Stimulated activated naive CD4-positive, alpha-beta T cell (primary cell): ENCODE measurements around the gene PNMA1.
A peak's percentile ranks its signal among the peaks of the same experiment; 100 is the strongest.

Experiments used
- DNase-seq, 6 experiments: peaks; one replicate each; lab custom pipeline; 2025; lab: John Stamatoyannopoulos, UW

PNMA1 gene

GRCh38 chr14:73750531-73750901 is 36.3 kb upstream of the PNMA1 start:
- no peak for DNase-seq

GRCh38 chr14:73749706-73750530 is 35.7 kb upstream of the PNMA1 start:
- no peak for DNase-seq

GRCh38 chr14:73748858-73749357 is 34.7 kb upstream of the PNMA1 start:
- DNase-seq = no peak

DNA sequence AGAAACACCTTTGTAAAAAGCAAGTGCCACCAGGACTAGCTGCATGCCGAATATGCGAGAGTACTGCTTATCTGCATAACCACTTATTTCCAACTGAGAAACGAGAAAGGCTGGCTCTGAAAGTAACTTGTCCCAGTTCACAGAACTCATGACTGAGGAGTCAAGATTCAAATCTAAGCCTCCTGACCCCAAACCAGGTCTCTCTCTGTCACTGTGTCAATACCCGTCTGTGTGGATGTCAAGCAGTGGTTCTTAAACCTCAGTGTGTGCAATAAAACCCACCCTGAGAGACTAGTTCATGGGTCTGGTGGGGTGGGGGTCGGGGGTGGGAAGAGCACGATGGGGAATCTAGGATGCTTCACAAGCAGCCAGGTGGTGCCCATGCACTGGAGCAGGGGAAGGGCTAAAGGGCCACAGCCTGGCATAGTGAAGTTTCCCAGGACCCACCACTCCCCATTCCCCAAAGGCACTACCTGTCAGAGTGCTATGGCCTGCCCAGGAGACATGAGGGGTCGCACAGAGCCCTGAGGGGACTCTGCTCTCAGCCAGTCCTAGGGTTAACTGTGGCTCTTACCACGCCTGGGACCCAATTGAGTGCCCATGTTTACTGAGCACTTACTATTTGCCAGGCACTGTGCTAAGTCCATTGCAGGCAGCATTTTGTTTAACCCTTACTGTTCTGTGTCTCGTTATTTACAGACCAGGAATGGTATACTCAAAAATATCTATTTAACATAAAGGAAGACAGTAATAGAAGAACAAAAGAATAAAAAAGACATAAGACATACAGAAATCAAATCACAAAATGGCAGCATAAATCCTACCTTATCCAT is 33.4 kb upstream of the PNMA1 start:
- no peak for DNase-seq

- no peak for DNase-seq
Measured at GRCh38 chr14:73746520-73747378, 32.6 kb upstream of the PNMA1 start.

- no peak for DNase-seq
Measured at GRCh38 chr14:73745571-73746519, 31.7 kb upstream of the PNMA1 start.

DNA sequence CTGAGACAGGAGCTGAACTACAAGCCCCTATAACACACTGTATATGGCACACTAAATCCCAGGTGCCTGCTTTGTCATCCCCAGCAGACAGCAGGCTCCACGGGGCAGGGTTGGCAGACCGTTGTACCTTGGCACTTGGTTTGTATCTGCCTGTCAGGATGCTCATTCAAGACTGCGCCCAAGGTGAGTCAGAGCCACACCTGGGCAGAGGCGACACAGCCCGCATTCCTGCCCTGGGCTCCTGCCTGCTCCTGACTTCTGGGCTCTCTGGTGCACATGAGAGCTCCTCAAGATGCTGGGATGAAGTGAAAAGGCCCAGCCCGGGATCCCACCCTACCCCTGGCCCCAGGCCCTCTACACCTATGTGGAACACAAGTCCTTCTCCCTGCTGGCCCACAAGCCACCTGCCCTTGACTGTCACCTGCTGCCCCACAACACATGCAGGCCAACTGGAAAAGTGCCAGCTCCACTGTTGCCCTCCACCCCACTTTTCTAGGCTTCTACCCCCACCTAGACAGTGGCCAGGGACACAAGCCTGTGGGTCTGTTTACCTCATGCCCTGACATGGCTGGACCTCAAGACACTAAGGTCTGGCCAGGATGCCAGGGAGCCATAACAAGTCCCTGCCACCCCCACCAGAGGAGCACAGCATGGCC is 30.8 kb upstream of the PNMA1 start:
- DNase-seq = no peak

DNA sequence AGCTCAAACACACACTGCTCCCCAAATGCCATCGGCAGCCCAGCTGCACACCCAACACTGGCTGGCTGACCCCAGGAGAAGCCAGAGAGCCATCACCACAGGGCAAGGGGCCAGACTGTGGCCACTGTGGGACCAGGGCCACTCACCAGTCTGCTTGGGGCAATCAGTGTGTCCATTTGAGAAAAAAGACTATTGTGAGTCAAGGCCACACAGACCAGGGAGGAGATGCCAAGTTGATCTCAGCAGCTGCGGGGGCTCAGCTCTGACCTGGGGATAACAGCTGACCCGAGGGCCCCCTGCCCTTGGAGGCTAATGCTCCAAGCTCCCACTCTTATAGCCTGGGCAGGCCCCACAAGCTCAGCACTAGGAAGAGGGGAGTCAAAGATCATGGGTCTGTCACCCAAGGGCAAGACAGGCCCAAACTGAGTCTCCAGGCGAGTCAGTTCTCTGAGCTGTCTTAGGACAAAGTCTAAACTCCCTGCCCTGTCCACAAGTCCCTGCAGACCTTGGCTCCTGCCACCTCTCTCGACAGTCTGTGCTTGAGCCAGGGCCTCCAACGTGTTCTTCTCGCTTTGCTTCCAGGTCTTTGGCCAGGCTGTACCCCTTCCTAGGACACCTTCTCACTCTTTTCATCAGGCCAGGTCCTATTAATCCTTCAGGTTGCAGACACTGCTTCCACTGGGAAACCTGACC is 30.1 kb upstream of the PNMA1 start:
- DNase-seq = no peak

- DNase-seq = peak; percentile 19 to 66 (median 38)
Measured at GRCh38 chr14:73743431-73743931, 29.3 kb upstream of the PNMA1 start.

DNA sequence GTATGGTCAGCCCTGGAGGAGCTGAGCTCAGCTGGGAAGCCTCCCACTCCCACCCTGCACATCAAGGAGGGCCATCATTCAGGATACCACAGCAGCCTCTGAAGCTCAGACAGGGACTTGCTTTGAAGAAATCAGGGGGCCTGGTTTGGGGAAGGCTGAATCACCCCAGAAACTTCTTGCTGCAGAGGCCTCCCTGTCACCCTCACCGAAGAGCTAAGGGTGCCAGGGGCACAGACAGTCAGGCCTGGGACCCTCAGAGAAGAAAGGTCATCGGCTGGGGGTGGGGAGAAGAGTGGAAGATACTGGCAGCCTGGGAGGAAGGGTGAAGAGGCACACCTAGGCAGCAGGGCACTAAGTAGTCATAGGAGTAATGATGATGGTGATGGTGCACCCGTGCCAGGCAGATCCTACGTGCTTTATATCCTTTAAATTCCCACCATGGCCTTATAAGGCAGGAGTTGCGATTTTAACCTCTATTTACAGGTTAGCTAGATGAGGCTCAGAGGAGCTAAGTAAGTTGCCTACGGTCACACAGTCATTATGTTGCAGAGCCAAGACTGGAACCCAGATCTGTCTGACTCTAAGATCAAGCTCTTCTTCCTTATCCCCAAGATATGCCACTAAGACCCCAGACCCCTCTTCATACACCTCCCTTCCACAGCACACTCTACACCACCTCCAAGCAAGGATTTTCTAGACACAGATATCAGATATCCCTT is 28.5 kb upstream of the PNMA1 start:
- no peak for DNase-seq

GRCh38 chr14:73741876-73742519 is 27.8 kb upstream of the PNMA1 start:
- DNase-seq = peak in 4 of 6 experiments; percentile 24 to 49 (median 42)

DNA sequence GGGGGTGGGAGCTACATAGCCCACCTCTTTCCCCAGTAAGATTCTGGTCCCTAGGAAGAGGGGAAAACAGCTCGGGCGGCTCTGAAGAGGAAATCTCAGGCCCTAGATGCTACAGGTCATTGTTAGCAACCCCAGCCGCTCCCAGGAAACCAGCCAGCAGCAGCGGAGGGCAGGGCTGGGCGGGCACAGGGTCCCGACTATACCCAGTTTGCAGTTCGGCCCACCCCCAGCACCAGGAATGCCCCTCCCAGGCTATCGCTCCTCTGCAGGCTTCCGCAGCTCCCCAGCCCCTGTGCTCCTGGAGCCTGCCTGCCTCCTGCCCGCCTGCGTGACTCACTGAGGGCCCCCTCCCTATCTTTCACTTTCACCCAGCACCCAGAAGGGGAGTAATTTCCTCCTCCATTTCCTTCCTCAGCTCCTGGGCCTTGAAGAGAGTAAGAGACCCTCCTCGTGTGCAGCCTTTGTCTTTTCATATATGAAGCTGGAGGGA is 27.2 kb upstream of the PNMA1 start:
- DNase-seq = peak; percentile 49 to 58 (median 56)

GRCh38 chr14:73740618-73741326 is 26.6 kb upstream of the PNMA1 start:
- no peak for DNase-seq

DNA sequence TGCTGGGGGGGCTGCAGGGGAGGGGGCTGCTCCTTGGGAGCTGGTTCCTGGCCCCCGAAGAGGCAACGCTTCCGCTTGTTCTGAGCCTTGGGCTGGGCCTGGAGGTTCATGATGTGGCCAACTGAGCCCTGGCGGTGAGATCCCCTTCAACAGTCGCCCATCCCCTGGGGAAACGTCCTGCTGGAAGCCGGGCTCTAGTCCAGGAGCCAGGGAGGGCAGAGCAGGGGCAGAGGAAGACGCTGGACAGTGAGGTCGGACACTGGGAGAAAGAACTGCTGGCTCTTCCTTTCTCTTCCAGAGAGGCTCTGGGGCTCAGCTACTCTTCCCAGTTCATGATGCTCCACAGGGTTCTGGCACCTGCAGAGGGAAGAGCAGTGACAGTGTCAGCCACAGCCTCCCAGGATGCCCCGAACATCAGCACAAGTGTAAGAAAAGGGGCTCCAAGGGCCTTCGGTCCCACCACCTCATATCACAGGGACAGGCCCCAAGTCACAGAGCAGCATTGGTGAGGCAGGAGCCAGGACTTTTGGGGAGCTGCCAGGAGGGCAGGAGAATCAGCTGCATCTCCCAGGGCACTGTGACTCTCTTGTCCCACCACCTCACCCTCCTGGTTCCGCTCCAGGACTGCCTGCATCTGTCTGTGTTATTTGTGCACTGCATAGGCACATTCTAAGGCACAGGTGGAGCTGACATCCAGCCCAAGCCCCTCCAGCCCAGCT is 25.9 kb upstream of the PNMA1 start:
- no peak for DNase-seq

- no peak for DNase-seq
Measured at GRCh38 chr14:73739174-73739898, 25.2 kb upstream of the PNMA1 start.

- no peak for DNase-seq
Measured at GRCh38 chr14:73738518-73739173, 24.5 kb upstream of the PNMA1 start.
